ENCODE measurements around the gene KPNA4.

DNA sequence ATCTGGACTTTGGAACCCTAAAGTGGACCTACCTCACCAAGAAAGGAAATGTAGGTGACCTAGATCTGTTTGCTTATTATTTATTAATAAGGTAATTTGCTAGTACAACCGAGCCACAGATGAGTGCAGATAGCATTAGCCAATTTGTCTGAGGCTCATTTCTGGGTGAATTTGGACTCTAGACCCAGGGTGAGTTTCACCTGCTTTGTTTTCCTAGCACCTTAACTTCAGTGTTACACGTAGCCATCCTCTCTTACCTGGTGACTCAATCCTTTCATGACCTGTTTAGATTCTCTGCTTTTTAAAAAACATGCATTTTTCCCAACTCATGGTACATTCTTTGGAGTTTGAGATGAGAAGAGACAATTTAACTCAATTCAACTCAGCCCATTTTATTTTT lies 33.5 kb upstream of the KPNA4 start:
- TF ChIP-seq, protein P1, sequence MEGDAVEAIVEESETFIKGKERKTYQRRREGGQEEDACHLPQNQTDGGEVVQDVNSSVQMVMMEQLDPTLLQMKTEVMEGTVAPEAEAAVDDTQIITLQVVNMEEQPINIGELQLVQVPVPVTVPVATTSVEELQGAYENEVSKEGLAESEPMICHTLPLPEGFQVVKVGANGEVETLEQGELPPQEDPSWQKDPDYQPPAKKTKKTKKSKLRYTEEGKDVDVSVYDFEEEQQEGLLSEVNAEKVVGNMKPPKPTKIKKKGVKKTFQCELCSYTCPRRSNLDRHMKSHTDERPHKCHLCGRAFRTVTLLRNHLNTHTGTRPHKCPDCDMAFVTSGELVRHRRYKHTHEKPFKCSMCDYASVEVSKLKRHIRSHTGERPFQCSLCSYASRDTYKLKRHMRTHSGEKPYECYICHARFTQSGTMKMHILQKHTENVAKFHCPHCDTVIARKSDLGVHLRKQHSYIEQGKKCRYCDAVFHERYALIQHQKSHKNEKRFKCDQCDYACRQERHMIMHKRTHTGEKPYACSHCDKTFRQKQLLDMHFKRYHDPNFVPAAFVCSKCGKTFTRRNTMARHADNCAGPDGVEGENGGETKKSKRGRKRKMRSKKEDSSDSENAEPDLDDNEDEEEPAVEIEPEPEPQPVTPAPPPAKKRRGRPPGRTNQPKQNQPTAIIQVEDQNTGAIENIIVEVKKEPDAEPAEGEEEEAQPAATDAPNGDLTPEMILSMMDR (IDR thresholded peaks at IDR 0.05 in 8 of 11, conservative IDR thresholded peaks at IDR 0.05 in 3 of 11), result no peak
- no peak for TF ChIP-seq POLR2A (IDR thresholded peaks at IDR 0.05)
- no peak for TF ChIP-seq POLR2AphosphoS5 (IDR thresholded peaks at IDR 0.05)

Measured in spleen (tissue), 7 donors.